AG04450 (cell line): ENCODE results near the gene EEF1A2. TPM values are rescaled to one million over a fixed set of nuclear protein-coding genes. Genes with fewer than 3 reads are reported as not detected.

Experiments
- CTCF ChIA-PET: fragments of 300-600, 350-600 bp; formaldehyde crosslinking; extraction: SDS; loops from one replicate; lab custom pipeline; 2022; ENCODE audit warnings: antibody characterized with exemption, inconsistent platforms; lab: Charles Lee
- POLR2A ChIA-PET: fragments of 350-600 bp; formaldehyde crosslinking; extraction: SDS; loops from one replicate; lab custom pipeline; 2021; ENCODE audit warnings: antibody characterized with exemption, inconsistent platforms; lab: Yijun Ruan, JAX
- DNase-seq: peaks from one replicate; pipeline ENCODE4 v3.0.0-alpha.2; 2011; ENCODE audit warnings: low read depth, low spot score
- H3K27ac ChIP-seq: one replicate; pipeline ENCODE4 v1.5.1; 2012; ENCODE audit warnings: low read depth, low read length, control low read depth
- H3K27me3 ChIP-seq: one replicate; pipeline ENCODE4 v1.6.0; 2012; ENCODE audit warnings: low read length; ENCODE audit not compliant: control insufficient read depth, insufficient read depth
- H3K4me3 ChIP-seq: 2 replicates; pipeline ENCODE4 v1.5.1; 2011; ENCODE audit warnings: mild to moderate bottlenecking, low read depth, low read length, control low read depth
- H3K9me3 ChIP-seq: 2 replicates; pipeline ENCODE4 v1.5.1; 2012; ENCODE audit warnings: low read length; ENCODE audit not compliant: control insufficient read depth, insufficient read depth
- CTCF ChIP-seq: IDR thresholded peaks from 2 replicates; pipeline ENCODE4 v1.5.1; 2011; ENCODE audit warnings: low read depth, low read length, control low read depth, inconsistent platforms
- polyA plus RNA-seq: library from polyadenylated mRNA; depleted of rRNA; stranded (reverse); fragments of >200 nt; gene quantifications from 2 replicates; pipeline ENCODE4 v1.2.3, GENCODE V29; 2011

Gene EEF1A2
- polyA plus RNA-seq, 1 experiment: 0.94 TPM

DNA sequence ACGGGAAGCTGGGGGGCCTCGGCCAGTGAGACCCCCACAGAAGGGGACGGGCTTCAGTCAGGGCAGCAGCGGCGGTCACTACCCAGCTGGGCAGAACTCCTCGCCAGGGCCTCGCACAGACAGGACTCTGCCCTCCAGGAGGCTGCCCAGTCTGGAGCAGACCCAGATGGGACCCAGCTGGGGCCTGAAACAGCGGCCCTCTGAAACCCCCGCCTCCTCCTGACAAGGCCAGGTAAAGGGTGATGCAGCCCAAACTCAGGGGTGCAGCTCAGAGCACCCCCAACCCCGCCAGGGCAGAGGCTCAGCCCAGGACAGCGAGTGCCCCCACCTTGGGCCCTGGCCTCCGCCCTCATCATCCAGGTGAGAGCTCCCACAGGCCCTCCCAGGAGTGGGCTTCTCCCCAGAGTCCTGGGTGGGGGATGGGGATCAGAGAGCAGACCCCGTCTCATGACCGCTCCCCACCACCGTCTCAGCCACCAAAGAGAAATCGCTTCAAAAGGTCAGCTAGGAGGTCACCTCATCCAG, 2.2 kb downstream of the EEF1A2 start:
- Histone ChIP-seq H3K4me3 (no peak overlapping the region), H3K27me3 (peaks cover 23% of the 10 kb centered on the region), H3K9me3 (no peaks in the 10 kb centered on the region; the same call in 1 of the 2 replicates), H3K27ac (no peak overlapping the region)
- ChIA-PET CTCF (interaction anchor here (0.6 to 2.2 kb wide), 17 partner anchors 11 to 793 kb away, joined by 3 to 11 read pairs (median 4); partner anchors contain the start of gene PPDPF), POLR2A (interaction anchor here (1.2 kb wide), 1 partner anchor 24 kb away, joined by 8 read pairs; the partner anchor contains the start of gene PPDPF)
- no peak for TF ChIP-seq CTCF
- DNase-seq: no peak

GRCh38 chr20:63495741-63496595, 2.9 kb downstream of the EEF1A2 start:
- no peak for DNase-seq
- Histone ChIP-seq H3K9me3 (no peaks in the 10 kb centered on the region; the same call in 1 of the 2 replicates), H3K27me3 (peaks cover 23% of the 10 kb centered on the region), H3K27ac (no peak overlapping the region), H3K4me3 (no peak overlapping the region)
- POLR2A ChIA-PET: interaction anchor here (1.2 kb wide), 1 partner anchor 25 kb away, joined by 8 read pairs; the partner anchor contains the start of gene PPDPF
- CTCF ChIA-PET: interaction anchor here (0.6 to 2.2 kb wide), 18 partner anchors 12 to 792 kb away, joined by 3 to 11 read pairs (median 4); partner anchors contain the start of gene PPDPF
- peak; percentile 84 for TF ChIP-seq CTCF

GRCh38 chr20:63495167-63495720, 3.6 kb downstream of the EEF1A2 start:
- ChIA-PET CTCF (interaction anchor here (0.6 to 2.2 kb wide), 4 partner anchors 13 to 106 kb away, joined by 3 to 11 read pairs (median 4); no protein-coding TSS in a partner anchor), POLR2A (no interaction called here)
- Histone ChIP-seq H3K4me3 (no peak overlapping the region), H3K27me3 (peaks cover 26% of the 10 kb centered on the region), H3K9me3 (no peaks in the 10 kb centered on the region; the same call in 1 of the 2 replicates), H3K27ac (no peak overlapping the region)
- no peak for TF ChIP-seq CTCF
- DNase-seq: no peak

GRCh38 chr20:63494420-63495166, 4.3 kb downstream of the EEF1A2 start:
- peaks cover 21% of the 10 kb centered on the region for H3K27me3 ChIP-seq
- CTCF ChIA-PET: no interaction called here
- no peak overlapping the region for H3K4me3 ChIP-seq
- peak overlapping the region; percentile 21 for H3K27ac ChIP-seq
- POLR2A ChIA-PET: no interaction called here
- no peak for TF ChIP-seq CTCF
- H3K9me3 ChIP-seq: no peaks in the 10 kb centered on the region; the same call in 1 of the 2 replicates
- no peak for DNase-seq
